ENCODE measurements around the gene PRDM16. TPM values are rescaled to one million over a fixed set of nuclear protein-coding genes. Genes with fewer than 3 reads are reported as not detected.

Gene PRDM16
- total and polyA plus RNA-seq, 2 of the 8 experiments (the other 6 are each of a cell fraction or from before 2014, with no cell fraction given): 0.39 to 0.43 TPM

DNA sequence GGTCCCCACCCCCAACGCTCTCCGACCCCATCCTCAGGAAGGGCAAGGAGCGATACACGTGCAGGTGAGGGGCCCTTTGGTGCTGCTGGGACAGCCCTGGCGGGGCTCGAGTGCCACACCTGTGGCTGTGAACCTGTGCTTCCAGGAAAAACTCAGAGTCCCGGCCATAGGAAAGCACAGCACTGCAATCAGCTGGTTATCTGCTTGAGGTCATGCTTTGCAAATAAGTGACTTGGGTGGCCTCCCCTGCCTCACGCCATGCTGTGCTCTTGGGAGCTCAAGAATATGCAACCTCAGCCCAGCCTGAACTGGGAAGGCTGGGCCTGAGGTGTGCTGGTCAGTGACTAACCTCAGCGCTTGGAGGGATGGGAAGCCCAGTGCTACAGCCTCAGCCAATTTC, 348.9 kb downstream of the PRDM16 start:
- H3K9me3 ChIP-seq (ENCODE audit: insufficient read depth in 2 of 2, low read depth in 1 of 2, low read length in 1 of 2): peaks cover 12 to 20% of the 10 kb centered on the region in 2 experiments
- no peak overlapping the region for H3K4ac ChIP-seq (replicated peaks; ENCODE audit: insufficient read length, low read depth, low read length)
- H3K4me2 ChIP-seq (ENCODE audit: insufficient read depth in 1 of 2, low read depth in 2 of 2, low read length in 2 of 2): no peak overlapping the region
- DNase-seq (ENCODE audit: low read depth in 1 of 2, low spot score in 2 of 2): no peak
- TF ChIP-seq, protein P1, sequence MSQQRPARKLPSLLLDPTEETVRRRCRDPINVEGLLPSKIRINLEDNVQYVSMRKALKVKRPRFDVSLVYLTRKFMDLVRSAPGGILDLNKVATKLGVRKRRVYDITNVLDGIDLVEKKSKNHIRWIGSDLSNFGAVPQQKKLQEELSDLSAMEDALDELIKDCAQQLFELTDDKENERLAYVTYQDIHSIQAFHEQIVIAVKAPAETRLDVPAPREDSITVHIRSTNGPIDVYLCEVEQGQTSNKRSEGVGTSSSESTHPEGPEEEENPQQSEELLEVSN (IDR thresholded peaks at IDR 0.05): no peak
- no peak for TF ChIP-seq KDM4A (IDR thresholded peaks at IDR 0.05; ENCODE audit: low read depth, low read length, severe bottlenecking)
- TF ChIP-seq TBP (IDR thresholded peaks at IDR 0.05; ENCODE audit: low read depth, low read length): no peak
- TF ChIP-seq EGR1 (IDR thresholded peaks at IDR 0.05; ENCODE audit: borderline replicate concordance, low read depth, low read length): no peak
- no peak for TF ChIP-seq HDAC2 (IDR thresholded peaks at IDR 0.05; ENCODE audit: borderline replicate concordance in 1 of 2, low read depth in 2 of 2, low read length in 2 of 2)
- no peak for FAIRE-seq
- H3K23ac ChIP-seq (ENCODE audit: insufficient read length): no peak overlapping the region
- H3K18ac ChIP-seq (ENCODE audit: extremely low read depth, low read length): no peak overlapping the region
- H2BK12ac ChIP-seq (ENCODE audit: low read depth, low read length): no peak overlapping the region
- no peaks in the 10 kb centered on the region for H3K23me2 ChIP-seq (ENCODE audit: low read depth, low read length)
- H4K8ac ChIP-seq (ENCODE audit: extremely low read depth, insufficient read depth, low read length): no peak overlapping the region; the same call in 1 of the 2 replicates
- H2BK20ac ChIP-seq (ENCODE audit: low read length): no peak overlapping the region
- no peaks in the 10 kb centered on the region for H4K20me1 ChIP-seq (replicated peaks in 1 of 2; ENCODE audit: control insufficient read depth in 1 of 2, insufficient read depth in 2 of 2, low read length in 2 of 2)
- H3K27me3 ChIP-seq (replicated peaks in 1 of 4; ENCODE audit: control insufficient read depth in 3 of 4, extremely low read depth in 1 of 4, insufficient read depth in 3 of 4, low read length in 3 of 4): no peaks in the 10 kb centered on the region
- no peak overlapping the region for H2BK15ac ChIP-seq (ENCODE audit: low read length)
- H4K5ac ChIP-seq (ENCODE audit: insufficient read length, low read depth, low read length): no peak overlapping the region
- POLR2A ChIA-PET (ENCODE audit: partially characterized antibody): no interaction called here
- no peak overlapping the region for H3K9ac ChIP-seq (replicated peaks in 1 of 4; ENCODE audit: extremely low read depth in 1 of 4, low read depth in 3 of 4, low read length in 3 of 4)
- no peaks in the 10 kb centered on the region for H3K36me3 ChIP-seq (ENCODE audit: control insufficient read depth in 2 of 4, insufficient read depth in 4 of 4, low read length in 3 of 4)
- no peaks in the 10 kb centered on the region for H3K79me2 ChIP-seq (ENCODE audit: control insufficient read depth in 1 of 2, insufficient read depth in 2 of 2, low read length in 2 of 2)
- CTCF ChIA-PET (ENCODE audit: partially characterized antibody): interaction anchor here (0.6 to 5.8 kb wide), 26 partner anchors 9 to 960 kb away, joined by 3 to 50 read pairs (median 4); no protein-coding TSS in a partner anchor
- no peak overlapping the region for H3K56ac ChIP-seq (replicated peaks; ENCODE audit: insufficient read length, low read depth, low read length)
- H2BK120ac ChIP-seq (replicated peaks; ENCODE audit: low read depth, low read length): no peak overlapping the region
- H3K79me1 ChIP-seq (ENCODE audit: low read depth, low read length): no peaks in the 10 kb centered on the region
- no peak overlapping the region for H4K91ac ChIP-seq (replicated peaks; ENCODE audit: insufficient read length, low read length)
- H3K14ac ChIP-seq (ENCODE audit: insufficient read length): no peak overlapping the region
- no peaks in the 10 kb centered on the region; a peak in 1 of 7 replicates for H3K4me1 ChIP-seq (replicated peaks in 1 of 4; ENCODE audit: control insufficient read depth in 3 of 4, insufficient read depth in 4 of 4, low read length in 3 of 4)
- no peak overlapping the region for H2BK5ac ChIP-seq (ENCODE audit: low read depth, low read length)
- no peak overlapping the region for H3K4me3 ChIP-seq (ENCODE audit: extremely low read depth in 1 of 4, insufficient read depth in 2 of 4, low read depth in 3 of 4, low read length in 4 of 4)
- H3K27ac ChIP-seq (ENCODE audit: low read depth, low read length): no peak overlapping the region
- H2AK5ac ChIP-seq (ENCODE audit: low read depth, low read length): no peak overlapping the region
- 94% methylated on average over 9 of the region's 9 CpGs; no CpG with 5 or more reads in 1 of the 2 experiments for WGBS, 2 experiments (ENCODE audit: extremely low coverage in 1 of 2, insufficient coverage in 1 of 2, insufficient read length in 1 of 2, insufficient replicate concordance in 2 of 2, low coverage in 1 of 2, low lambda C conversion rate in 2 of 2, missing lambda C conversion rate in 1 of 2)
- H2AFZ ChIP-seq (ENCODE audit: low read length): no peak overlapping the region

All from H1 (cell line).